ENCODE results near the gene SSH2. TPM values are rescaled to one million over a fixed set of nuclear protein-coding genes. Genes with fewer than 3 reads are reported as not detected.
A peak's percentile ranks its signal among the peaks of the same experiment; 100 is the strongest.

The SSH2 gene
- total and polyA plus RNA-seq, 9 of the 15 experiments (the other 6 are each of a cell fraction or from before 2014, with no cell fraction given), result 3.9 to 16.1 (median 10.2) TPM

- TF ChIP-seq VEZF1 (CRISPR knock-in tag; IDR thresholded peaks at IDR 0.05) (no peak), ZNF174 (CRISPR knock-in tag; IDR thresholded peaks at IDR 0.05) (no peak), SNRNP70 (optimal IDR thresholded peaks at IDR 0.05; ENCODE audit: low read depth, low read length) (no peak), CTCFL (IDR thresholded peaks at IDR 0.05; ENCODE audit: borderline replicate concordance, insufficient read depth, low read depth, low read length, poor library complexity, severe bottlenecking) (peak; percentile 73), SOX6 (IDR thresholded peaks at IDR 0.05) (no peak), CREM (IDR thresholded peaks at IDR 0.05; ENCODE audit: low read depth) (0 out of 2 replicates have a peak, but pooled peaks have one; percentile 2), MYC (IDR thresholded peaks at IDR 0.05; ENCODE audit: low read depth, low read length) (0 out of 2 replicates have a peak, but pooled peaks have one; percentile 15), MYC (CRISPR knock-in tag; IDR thresholded peaks at IDR 0.05; ENCODE audit: borderline replicate concordance, low read depth) (no peak), YBX1 (IDR thresholded peaks at IDR 0.05) (no peak), TFE3 (CRISPR knock-in tag; IDR thresholded peaks at IDR 0.05) (no peak), ZNF76 (CRISPR knock-in tag; IDR thresholded peaks at IDR 0.05; ENCODE audit: borderline replicate concordance) (no peak), SMARCE1 (IDR thresholded peaks at IDR 0.05) (no peak), ZNF431 (CRISPR knock-in tag; IDR thresholded peaks at IDR 0.05) (0 out of 2 replicates have a peak, but pooled peaks have one; percentile 13), KDM1A (IDR thresholded peaks at IDR 0.05) (peak in 1 of 2 experiments; percentile 51; a peak in 1 of 4 replicates), TBL1XR1 (IDR thresholded peaks at IDR 0.05; ENCODE audit: low read length in 2 of 2) (no peak), CGGBP1 (CRISPR knock-in tag; IDR thresholded peaks at IDR 0.05) (no peak), ATF3 (IDR thresholded peaks at IDR 0.05) (peak; percentile 43; the same call in 1 of the 2 replicates), ATF3 (CRISPR knock-in tag; conservative IDR thresholded peaks at IDR 0.05) (no peak), ZNF592 (IDR thresholded peaks at IDR 0.05) (no peak)
These were observed 312.9 kb downstream of the SSH2 start (continued) for GRCh38 chr17:29617125-29617480.
